GM18511 (cell line): ENCODE data around the gene KCNE1.
"Not testable (repeated sequence)": the region's sequence is repeated elsewhere in the genome, so short reads cannot be mapped to it uniquely, and the experiment has no call there.

Experiments used
- ATAC-seq: cut with Tn5 transposase; IDR thresholded peaks from one replicate; pipeline ENCODE4 v1.9.1; 2021; ENCODE audit warnings: mild to moderate bottlenecking, moderate library complexity; ENCODE audit not compliant: unreplicated experiment

The KCNE1 gene

DNA sequence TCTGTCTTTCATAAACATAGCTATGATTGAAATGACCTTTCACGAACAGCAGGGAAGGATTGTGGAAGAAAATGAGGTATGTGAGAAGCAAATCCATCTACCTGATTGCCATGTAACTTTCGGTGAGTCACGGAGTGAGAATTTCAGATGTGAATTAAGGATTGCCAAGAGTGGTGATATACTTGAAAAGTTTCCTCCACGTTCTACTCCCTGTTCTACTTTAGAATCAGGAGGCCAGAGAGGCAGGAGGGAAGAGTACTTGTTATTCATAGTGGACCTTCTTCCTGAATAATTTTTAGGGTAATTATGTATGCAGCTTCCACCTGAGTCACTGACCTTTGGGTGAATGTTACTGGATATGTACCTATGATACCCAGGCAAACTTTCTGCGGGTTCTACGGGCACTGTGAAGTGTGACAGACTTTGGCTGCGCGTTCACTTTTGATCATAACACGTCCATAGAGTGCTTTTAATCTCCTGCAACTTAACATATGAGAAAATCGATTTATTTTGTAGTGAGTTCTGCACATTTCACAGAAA lies 2.6 kb upstream of the KCNE1 start:
- no peak for ATAC-seq

DNA sequence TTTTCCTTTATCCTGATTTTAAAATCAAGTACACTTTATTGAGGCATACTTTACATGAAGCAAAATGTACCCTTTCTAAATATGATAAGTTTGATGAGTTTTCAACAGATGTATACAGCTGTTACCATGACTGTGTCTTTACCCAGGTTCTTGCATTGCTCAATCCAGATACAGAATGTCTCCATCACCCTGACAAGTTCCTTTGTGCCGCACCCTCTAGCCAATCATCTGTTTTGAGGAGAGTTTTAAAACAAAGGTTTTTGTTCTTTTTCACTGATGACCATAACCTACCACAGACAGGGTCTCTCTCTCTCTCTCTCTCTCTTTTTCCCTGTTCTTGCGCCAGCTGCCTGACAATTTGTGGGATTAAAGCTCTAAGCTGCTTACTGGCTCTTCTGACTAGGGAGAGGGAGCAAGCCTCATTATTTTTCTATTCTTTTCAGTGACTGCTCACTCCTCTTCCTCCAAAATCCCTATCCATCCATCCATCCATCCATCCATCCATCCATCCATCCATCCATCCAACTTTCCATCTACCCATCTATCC lies 1.2 kb upstream of the KCNE1 start:
- ATAC-seq = no peak

DNA sequence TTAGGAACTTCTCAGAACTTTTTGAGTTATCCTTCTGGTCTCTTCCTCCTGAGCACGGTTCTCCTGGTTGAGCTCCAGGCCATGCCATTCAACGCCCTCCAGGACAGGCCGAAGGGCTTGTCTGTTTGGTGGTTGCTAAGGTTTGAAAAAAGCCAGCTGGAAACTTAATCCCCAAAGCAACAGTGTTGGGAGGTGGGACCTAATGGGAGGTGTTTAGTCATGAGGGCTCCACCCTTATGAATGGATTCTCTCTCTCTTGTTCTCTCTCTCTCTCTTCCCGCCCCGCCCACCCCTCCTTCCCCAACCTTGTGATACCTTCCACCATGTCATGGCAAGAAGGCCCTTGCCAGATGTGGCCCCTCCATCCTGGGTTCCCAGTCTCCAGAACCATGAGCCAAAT lies 829 bp downstream of the KCNE1 start:
- no peak for ATAC-seq

DNA sequence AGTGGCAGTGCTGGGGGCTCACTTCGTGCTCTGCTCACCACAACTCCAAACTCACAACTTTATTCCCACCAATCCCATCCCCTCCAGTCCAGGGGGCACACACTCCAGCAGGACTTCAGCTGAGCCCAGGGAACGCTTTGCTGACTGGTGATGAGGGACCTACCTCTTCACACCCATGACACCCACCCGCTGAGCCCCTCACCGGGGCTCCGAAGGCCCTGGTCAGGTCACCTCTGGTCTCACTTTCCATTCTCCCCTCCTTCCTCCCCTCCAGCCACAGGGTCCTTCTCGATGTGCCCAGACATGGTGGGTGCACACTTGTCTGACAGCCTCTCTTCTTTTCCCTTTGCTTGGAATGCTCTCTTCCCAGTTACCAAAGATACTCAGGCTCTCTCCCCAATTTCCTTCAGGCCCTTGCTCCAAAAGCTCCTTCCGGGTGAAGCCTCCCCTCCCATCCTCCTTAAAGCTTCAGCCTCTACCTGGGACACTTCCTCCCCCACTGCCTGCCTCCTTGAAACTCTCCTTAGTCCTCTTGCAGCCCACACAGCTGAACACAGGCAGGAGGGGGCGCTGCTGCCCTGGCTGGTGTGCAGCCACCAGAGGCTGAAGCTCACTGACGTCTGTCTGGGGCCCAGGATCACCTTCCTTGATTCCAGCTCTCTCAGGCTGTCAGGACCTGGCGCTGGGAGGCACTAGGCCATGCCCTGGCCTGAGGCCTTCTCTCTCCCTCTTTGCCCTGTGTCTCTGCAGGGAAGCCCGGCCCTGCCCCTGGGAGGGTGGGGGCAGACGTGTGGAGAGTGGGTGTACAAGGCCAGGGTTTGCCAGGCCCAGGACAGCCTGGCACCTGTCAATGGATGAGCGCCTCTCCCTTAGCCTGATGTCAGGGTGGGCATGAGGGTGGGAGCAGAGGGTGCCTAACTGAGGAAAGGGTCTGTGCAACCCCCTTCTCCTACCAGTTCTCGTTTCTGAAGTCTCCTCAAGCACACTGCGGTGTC lies 1.6 kb downstream of the KCNE1 start:
- ATAC-seq = peak; percentile 67

DNA sequence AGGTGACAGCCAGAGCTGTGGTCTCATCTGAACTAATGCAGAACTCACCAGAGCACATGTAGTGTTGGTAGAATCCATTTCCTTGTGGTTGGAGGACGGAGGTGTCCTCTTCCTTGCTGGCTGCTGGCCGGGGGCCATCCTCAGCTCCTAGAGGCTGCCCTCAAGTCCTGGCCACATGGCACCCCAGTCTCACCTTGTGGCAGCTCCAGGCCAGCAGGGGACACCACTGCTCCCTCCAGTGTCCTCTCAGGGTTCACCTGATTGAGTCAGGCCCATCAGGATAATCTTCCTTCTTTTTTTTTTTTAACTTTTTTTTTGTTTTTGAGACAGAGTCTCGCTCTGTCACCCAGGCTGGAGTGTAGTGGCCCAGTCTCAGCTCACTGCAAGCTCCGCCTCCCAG lies 2.9 kb downstream of the KCNE1 start:
- no peak for ATAC-seq

DNA sequence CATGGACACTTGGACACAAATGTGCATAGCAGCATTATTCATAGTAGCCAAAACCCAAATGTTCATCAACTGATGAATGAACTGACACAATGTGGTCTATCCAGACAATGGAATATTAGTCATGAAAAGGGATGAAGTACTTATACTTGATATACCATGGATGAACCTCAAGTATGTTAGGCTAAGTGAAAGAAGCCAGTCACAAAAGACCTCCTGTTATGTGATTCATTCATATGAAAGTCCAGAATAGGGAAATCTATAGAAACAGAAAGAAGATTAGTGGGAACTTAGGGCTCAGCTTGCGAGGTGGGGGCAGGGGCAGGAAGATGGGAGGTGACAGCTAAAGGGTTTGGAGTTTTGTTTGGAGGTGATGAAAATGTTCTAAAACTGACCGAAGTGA lies 7.4 kb downstream of the KCNE1 start:
- ATAC-seq = no peak

DNA sequence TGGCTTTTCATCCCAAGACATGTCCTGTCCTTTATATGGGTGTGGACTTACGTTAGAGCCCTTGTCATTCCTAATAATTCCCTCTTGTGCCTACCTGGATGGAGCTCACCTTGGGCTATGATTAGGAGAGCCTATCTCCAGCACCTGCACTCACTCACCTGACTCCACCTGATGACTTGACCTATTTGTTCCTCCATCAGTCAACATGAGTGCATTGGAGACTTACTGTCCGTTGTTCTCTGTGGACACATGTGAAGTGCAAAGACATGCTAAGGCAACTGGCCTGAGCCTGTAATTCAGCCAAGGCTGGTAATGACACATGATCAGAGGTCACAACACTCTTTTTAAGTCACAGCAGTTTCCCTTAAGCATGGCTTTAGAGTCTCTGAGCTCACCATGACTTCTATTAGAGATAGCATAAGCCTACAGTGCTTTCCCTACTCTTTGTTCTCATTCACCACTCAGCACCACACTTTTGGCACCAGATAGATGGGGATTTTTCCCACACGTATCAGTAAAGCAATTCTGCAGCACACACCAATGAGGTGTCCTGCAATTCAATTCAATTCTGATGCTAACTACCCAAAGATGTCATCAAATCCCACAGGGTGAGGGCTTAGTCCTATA lies 9.4 kb downstream of the KCNE1 start:
- no peak for ATAC-seq

DNA sequence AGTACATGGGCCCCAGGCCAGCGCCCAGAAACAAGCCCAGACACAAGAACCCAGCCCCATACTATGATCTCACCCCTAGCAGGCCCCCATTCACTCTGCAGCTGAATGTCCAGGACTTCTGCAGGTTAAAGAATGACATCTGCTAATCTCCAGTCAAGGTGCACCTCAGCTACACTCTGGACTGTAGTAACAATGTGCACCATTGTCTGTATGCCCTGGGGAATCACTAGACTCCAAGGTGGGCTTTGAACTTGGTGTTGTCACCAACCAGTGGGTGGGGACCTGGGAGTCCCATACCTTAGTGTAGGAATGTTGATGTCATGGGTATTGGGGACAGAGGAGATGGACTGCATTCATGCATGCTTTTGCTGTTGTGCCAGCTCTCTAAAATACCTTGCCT lies 10.3 kb downstream of the KCNE1 start:
- no peak for ATAC-seq

DNA sequence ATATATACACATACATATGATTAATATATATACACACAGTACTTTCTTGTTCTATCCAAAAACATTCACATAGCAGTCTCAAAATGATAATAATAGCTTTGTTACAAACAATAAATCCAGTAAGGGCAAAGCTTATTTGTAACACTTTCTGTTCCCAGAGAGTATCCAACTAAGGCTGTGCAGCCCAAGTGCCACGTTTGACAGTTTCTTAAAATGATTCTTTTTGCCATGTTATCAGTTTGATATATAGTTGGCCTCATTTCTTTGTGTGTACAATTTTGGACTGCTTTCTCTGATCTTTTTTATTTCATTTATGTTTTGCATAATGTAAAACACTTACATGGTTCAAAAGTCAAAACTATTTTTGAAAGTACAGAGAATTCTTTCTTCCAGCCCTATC lies 11.8 kb downstream of the KCNE1 start:
- no peak for ATAC-seq

DNA sequence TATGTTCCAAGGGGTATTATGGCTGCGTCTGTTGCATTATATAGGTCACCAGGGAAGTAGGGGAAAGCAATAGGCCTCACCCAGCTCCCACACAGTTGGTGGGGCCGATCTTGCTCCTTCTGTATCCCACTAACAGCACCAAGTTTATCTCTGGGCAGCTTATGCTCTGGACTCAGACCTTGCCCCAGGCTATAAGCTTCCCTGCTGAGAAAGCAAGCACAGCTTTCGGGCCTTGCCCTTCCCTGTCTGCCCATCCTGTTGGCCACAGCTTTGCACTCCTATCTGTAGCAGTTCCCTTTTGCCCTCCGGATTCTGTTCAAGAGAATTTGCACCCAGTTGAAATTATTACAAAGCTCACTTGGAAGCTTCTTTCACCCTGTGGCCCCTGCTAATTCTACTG lies 12.9 kb downstream of the KCNE1 start:
- no peak for ATAC-seq

DNA sequence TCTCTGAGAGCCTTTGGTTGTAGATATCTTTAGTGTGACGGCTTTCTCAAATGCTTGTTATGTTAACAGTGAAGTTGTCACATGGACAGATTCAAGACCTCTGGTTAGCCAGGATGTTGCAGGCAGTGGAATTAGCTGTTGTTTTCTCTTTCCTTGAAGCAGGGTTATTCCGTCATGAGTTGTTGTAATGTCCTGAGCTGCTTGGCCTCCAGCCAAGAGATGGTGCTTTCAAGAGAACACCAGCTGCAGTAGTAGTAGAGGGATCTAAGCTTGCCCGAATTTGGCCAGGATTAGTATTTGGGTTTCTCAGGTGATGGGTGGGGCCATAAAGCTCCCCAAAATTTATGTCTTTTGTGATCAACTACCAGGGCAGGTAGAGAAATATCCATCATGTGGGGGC lies 13.4 kb downstream of the KCNE1 start:
- no peak for ATAC-seq

DNA sequence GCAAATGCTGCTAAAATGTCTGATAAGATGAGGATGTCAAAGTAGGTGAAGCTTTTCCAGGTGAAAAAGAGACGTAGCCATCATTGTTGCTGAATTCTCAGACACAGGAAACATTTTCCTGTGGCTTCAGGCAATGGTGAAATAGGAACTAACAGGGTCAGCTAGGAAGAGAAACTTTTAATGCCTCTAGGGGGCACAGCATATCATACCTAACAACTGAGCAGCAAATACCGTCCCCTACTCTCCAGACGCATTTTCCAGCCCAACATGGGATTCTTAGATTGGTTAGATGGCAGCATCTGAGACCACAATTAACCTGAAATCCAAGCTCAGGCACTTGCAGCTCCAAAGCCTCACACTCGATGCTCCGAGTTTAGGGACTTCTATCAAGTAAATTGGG lies 28.2 kb downstream of the KCNE1 start:
- ATAC-seq = not testable (repeated sequence)

DNA sequence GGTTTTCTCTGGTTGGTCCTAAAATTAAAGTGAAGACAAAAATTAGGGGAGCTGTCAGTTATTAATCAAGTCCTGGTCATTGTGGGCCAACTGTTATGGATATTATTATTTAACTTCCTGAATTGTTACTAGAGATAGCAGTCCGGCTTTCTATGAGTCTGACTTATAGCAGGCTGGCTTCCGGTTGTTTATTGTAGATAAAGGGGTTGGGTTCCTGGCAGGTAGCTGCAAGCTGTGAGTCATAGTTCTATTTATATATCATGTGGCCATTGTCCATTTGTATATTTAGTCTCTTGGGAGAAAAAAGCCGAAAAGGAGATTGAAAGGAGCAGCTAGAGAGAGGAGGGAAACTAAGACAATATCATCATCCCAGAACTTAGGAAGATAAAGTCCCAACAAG lies 28.6 kb downstream of the KCNE1 start:
- ATAC-seq = not testable (repeated sequence)

DNA sequence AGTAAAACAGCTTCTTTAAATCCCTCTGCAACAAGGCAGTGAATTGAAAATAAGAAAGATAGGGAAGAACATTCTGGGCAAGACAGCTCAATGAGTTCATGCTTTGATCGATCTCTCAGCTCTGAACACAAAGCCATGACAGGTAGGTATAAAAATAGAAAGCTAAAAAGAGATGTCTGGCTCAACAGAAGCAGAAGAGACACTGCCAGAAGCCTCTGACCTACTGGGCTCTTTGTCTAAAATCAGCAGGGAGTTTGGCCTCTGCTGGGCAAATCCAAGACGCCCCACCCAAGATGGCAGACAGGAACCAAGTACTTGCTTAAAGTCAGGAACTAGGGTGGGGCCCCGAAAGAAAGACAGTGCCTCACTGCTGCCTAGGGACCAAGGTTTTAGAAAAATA lies 44.7 kb downstream of the KCNE1 start:
- not testable (repeated sequence) for ATAC-seq

DNA sequence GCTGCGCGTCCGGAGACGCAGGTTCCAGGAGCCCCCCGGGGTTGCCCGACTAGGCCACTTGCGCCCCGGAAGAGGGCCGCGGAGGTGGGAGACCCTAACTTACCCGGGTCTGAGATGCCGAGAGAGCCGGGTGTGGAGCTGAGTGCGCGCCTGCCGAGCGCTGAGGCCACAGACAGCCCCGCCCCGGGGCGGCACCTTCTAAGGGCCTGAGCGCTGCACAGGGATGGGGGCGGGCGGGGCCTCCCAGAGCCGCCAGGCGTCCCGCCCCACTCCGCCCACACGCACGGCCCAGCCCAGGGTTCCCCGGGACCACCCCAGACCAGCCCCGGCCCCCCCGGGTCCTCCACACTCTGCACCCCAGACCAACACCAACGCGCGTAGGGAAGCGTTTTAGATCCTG lies 52.6 kb downstream of the KCNE1 start:
- ATAC-seq = not testable (repeated sequence)

DNA sequence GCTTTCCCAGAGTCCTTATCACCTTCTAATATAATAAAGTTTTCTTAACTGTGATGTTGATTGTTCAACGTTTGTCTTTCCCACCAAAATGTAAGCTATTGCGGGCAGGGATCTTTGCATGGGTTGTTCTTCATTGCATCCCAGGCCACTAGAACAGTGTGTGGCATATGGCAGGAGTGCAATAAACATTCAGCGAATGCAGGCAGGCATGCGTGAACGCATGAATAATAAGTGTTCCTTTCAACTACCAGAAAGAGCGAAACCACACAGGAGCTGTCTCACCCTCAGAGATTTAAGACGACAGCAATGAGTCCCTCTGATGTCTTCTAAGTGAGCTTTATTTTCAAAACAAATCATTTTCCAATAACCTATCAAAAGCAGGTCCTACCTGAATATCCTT lies 53.7 kb downstream of the KCNE1 start:
- ATAC-seq = not testable (repeated sequence)

DNA sequence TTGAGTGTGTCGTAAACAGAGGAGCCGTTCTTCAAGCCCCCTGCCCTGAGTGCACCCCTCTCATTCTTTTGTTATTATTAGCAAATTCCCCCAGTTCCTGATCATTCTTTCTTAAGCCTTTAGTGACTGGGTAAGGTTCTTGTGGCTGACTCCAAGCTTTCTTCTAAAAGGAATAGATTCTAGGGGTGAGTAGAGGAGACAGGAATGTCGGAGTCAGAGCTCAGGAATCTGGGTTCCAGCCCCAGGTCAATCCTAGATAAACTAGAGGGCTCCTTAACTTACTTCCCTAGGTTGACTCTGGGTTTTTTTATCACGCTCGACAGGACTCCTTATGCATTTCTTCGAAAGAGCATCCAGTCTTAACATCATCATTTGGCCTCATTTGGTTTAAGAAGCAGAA lies 55.8 kb downstream of the KCNE1 start:
- not testable (repeated sequence) for ATAC-seq

DNA sequence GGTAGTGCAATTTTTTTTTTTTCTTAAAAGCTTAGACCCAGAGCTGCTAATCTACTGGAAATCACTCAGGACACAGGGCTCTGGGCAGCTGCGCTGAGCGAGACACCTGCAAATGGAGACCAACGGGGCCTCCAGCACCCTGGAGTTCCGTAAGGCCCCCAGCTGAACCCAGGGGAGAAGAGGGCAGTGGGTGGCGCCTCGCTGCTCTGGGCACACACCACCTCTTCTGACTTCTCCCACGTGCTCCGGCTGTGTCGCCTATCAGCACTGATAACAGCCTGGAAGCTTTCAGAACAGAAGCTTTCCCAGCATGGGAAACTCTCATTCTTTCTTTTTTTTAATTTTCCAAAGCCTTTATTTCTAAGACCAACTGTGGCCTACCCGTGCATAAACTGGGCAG lies 56.4 kb downstream of the KCNE1 start:
- not testable (repeated sequence) for ATAC-seq

DNA sequence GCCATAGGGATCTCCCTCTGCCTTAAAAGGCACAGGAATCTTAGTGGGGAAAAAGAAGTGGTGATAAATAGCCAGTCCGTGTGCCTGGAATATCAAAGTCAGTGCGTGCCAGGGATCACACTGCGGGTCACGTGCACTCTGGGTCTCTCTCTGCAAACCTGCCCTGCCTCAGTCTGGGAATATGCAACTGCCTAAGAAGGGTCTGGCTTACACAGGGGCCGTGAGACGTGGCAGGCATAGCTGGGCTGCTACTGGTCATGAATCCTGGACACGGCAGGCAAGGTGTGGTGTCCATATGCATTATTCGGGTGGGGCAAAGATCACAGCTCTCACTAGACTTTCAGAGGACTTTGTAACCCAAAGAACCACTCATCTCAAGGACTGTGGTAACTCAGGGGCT lies 65.0 kb downstream of the KCNE1 start:
- not testable (repeated sequence) for ATAC-seq

DNA sequence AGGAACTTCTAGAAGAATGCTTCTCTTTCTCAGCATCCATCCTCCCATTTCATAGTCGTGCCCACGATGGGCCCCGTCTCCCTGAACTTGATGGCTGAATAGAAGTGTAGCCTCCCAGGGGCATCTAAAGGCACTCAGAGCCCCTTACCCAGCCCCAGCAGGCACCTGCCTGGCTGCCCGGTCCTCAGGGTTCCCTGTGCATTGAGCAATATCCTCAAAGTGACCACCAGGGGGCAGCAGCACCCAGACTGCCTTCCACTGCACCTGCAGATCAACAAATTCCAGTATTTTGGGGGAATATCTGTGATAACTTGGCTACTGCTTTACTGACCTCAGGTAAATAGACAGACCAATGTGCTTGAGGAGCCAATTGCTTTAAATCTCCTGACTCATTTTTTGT lies 68.5 kb downstream of the KCNE1 start:
- not testable (repeated sequence) for ATAC-seq

DNA sequence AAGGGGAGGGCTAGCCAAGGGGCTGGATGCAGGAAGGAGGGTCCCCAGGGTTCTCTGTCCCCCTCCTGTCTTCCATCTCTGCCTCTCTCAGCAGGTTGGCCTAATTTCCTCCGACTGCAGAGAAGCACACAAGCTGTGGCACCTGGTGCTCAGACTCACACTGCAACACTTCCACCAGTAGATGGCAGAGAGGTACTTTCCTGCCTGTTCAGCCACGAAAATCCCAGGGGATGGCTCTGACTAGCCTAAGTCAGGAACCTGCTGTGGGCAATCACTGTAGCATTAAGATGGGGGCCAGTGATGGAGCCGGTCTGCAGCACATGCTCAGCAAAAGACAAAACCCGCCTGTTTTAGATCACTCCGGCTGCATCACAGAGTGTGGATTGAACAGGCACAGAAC lies 82.3 kb downstream of the KCNE1 start:
- ATAC-seq = not testable (repeated sequence)

DNA sequence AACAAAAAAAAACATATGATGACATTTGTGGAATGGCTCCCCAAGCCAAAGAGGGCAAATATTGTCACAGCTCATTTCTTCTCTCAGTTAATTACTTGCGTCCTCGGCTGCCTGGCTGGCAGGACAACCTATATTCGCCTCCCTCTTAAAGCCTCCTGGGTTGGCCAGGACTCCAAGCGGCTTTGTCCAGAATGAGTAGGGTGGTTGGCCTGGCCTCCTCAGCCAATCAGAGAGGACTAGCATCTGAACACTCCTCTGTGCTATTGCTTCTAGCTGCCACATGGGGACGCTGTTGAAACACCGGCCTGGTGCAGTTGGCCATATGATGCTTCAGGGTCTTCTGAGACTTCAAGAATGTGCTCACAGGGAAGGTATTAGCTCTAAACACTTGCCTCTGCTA lies 83.6 kb downstream of the KCNE1 start:
- ATAC-seq = not testable (repeated sequence)
